GM18909 (cell line): ENCODE results near the gene ESRRA.
A peak's percentile ranks its signal among the peaks of the same experiment; 100 is the strongest.

Source experiments
- ATAC-seq: cut with Tn5 transposase; IDR thresholded peaks from one replicate; pipeline ENCODE4 v1.9.1; 2021; ENCODE audit warnings: mild to moderate bottlenecking; ENCODE audit not compliant: unreplicated experiment, poor library complexity

ESRRA gene

GRCh38 chr11:64269540-64270220, 35.6 kb upstream of the ESRRA start:
- peak; percentile 70 for ATAC-seq

GRCh38 chr11:64275031-64275800, 30.1 kb upstream of the ESRRA start:
- no peak for ATAC-seq

- ATAC-seq = no peak
Observed at GRCh38 chr11:64275841-64276240, 29.5 kb upstream of the ESRRA start.

GRCh38 chr11:64276653-64277431, 28.5 kb upstream of the ESRRA start:
- ATAC-seq = no peak

- ATAC-seq = no peak
Observed at GRCh38 chr11:64278576-64279190, 26.6 kb upstream of the ESRRA start.

GRCh38 chr11:64281957-64282770, 23.2 kb upstream of the ESRRA start:
- ATAC-seq = no peak

GRCh38 chr11:64283092-64283491, 22.2 kb upstream of the ESRRA start:
- no peak for ATAC-seq

- ATAC-seq = peak; percentile 73
Observed at GRCh38 chr11:64284048-64284961, 21.0 kb upstream of the ESRRA start, which contains the start of gene BAD. BAD (minus strand) TSS chr11:64284665; CDS start chr11:64284368, 297 bp downstream.

GRCh38 chr11:64284962-64285884, 20.1 kb upstream of the ESRRA start, which contains the start of gene GPR137:
GPR137 (plus strand) TSS chr11:64285848; CDS start chr11:64286525, 677 bp downstream.
- ATAC-seq = peak; percentile 62

- no peak for ATAC-seq
Observed at GRCh38 chr11:64285885-64286800, 19.2 kb upstream of the ESRRA start.

GRCh38 chr11:64286801-64287159, 18.5 kb upstream of the ESRRA start:
- no peak for ATAC-seq

- no peak for ATAC-seq
Observed at GRCh38 chr11:64287676-64288352, 17.5 kb upstream of the ESRRA start.

GRCh38 chr11:64288353-64288750, 17.0 kb upstream of the ESRRA start:
- no peak for ATAC-seq

- ATAC-seq = no peak
Observed at GRCh38 chr11:64289002-64289564, 16.2 kb upstream of the ESRRA start.

GRCh38 chr11:64290352-64291261, 14.7 kb upstream of the ESRRA start:
- ATAC-seq = no peak
